GM18505 (cell line): ENCODE results near the gene CLDN11.

ENCODE experiments used
- ATAC-seq: cut with Tn5 transposase; IDR thresholded peaks from one replicate; pipeline ENCODE4 v1.9.1; 2021; ENCODE audit not compliant: unreplicated experiment
- POLR2A ChIP-seq: IDR thresholded peaks from 4 replicates; pipeline ENCODE4 v1.6.1; 2011; ENCODE audit warnings: borderline replicate concordance; ENCODE audit not compliant: insufficient read depth, insufficient read length; ENCODE audit errors: extremely low read depth

Gene CLDN11

DNA sequence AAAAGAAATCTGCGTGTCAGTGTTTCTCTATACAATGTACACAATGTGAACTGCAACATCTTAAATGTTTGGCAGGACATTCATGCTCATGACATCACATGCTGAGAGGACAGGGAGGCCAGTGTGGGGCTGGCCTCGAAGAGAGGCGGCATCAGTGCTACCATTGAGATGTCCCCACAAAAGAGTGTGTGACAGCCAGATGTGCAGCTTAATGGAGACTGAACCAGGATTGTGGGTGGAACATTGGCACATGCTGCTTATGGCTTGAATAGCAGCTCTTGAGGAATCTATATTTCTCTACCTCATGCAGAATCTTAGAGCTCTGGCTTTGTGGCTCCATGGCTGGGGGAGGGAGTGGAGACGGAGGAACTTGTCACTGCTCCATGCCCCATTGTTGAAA lies 18.5 kb downstream of the CLDN11 start:
- TF ChIP-seq POLR2A = no peak
- ATAC-seq = no peak

DNA sequence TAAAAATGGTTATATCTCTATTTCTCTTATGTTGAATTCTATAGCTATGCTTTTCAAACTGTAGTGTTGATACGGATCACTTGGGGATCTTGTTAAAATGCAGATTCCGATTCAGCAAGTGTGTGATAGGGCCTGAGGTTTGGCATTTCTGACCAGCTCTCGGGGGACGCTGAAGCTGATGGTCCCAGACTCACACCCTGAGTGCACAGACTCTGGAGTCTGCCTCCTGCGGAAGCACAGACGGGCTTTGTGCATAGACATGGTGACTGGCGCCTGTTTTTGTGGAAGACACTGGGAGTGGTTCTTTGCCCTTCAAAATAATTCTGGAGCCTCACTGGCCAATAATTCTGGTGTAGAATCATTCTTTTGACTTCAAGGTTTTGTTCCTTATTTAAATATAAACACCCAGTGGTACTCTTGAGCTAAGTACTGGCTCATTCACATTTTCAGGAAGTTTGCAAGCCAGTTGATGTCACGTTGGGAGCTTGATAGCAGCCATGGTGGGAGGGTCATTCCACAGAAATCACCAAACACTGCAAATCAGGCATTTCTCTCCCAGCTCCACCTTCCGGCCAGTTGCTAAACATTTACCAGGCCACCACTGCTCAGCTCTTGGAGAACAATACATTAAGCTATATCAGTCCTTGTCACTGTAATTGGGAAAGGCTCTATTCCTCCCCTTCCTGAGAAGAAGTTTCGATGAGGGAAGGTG lies 19.2 kb downstream of the CLDN11 start:
- ATAC-seq = no peak
- TF ChIP-seq POLR2A = no peak

DNA sequence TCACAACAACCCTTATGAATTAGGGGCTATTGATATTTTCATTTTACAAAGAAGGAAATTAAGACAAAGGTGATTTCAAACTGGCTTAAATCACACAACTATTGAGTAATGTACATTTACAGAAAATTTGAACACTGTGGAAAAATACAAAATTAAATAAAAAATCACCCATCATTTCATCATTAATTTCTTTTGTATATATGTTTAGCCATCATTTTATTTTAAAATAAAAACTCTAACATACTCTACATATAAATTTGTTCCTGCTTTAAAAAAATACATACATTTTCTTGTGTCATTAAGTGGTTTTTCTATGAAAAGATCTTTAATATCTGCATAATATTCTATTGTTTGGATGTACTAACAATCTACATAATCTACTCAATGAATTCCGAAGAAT lies 20.2 kb downstream of the CLDN11 start:
- no peak for TF ChIP-seq POLR2A
- ATAC-seq = no peak

DNA sequence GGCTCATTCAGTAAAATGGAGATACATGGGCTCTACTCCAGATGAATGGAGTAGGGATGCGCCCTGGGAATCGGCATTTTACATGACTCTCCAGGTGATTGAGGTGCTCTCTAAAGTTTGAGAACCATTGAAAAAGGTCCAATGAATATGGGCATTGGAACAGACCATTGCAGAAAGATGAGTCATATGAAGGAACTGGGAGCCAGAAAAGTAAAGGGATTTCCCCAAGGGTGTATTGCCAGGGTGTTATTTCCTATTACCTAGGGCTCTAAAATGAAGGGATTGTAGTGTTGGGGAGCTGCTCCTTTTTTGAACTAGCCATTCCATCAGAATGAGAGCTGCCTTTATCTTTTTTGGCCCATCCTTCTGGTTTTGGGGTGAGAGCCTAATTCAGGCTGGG lies 21.7 kb downstream of the CLDN11 start:
- ATAC-seq = no peak
- TF ChIP-seq POLR2A = no peak

DNA sequence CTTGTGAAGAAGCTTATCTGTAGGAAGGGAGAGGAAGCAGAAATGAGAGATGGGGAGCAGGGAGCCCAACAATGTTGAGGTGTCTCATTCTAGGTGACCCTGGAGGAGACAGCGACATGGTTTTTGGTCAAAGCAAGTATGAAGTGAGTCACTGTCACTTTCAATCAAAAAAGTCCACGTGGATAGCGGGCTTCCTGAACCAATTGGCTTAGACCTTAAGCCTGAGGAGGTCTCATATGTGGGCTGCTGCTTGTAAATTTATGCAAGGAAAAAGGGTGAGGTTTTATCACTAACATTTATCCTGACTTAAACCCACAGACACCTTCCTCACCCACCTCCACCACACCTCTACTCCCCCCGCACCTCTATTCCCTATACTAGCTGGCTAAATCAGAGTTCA lies 22.7 kb downstream of the CLDN11 start:
- no peak for ATAC-seq
- no peak for TF ChIP-seq POLR2A

DNA sequence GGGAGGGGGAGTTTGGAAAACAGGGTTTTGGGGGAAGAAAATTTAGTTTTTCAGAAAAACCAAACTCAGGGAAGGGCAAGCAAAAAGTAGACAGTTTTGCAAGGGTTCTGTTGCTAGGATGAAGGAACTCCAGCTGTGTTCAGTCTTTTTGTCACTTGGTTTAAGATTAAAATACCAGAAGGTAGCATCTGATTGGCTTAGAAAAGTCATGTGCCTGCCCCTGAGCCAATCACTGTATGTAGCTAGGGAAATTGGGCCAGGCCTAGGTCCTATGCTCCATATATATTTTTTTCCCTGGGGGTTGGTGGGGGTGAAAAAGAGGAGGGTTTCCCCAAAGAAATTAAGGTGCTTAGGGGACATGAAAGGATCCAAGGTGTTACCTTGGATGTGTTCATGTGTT lies 24.3 kb downstream of the CLDN11 start:
- ATAC-seq = no peak

DNA sequence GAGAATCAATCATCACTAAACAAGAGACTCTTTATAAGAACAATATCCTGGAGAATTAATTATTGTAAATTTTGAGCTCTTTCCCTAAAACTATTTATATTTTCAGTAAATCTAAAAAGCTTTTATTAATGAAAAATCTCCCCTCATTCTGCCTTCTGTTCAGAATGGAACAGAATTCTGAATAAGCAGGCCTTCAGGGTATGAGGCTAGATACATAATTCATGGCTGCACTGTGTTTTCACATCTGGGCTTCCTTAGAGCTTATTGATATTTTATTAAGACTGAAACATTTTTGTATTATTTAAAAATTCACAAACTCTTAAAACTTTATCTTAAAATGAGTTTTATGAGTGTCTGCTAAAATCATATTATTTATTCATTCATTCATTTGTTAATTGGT lies 24.8 kb downstream of the CLDN11 start:
- ATAC-seq = no peak
- no peak for TF ChIP-seq POLR2A

More for the DNA sequence above, 24.3 kb downstream of the CLDN11 start:
- TF ChIP-seq POLR2A = no peak

DNA sequence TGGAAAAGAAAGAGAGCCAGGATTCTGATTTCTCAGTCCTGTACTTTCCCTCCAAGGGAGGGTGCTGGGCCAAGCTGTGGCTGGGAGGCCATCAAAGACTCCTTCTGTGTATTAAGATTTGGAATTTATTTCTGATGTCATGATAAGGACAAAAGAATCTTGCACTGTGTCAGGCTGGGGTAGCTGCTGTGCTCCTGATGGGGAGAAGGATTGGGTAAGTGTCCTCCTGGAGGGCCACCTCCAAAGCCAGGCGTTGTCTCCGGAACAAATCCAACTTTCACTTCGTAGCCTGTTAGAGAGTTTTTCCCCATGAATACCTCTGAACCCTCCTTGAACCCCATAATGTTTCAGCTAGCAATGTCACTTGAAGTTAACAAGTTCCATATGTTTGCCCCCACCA lies 29.9 kb downstream of the CLDN11 start:
- no peak for TF ChIP-seq POLR2A
- ATAC-seq = no peak

DNA sequence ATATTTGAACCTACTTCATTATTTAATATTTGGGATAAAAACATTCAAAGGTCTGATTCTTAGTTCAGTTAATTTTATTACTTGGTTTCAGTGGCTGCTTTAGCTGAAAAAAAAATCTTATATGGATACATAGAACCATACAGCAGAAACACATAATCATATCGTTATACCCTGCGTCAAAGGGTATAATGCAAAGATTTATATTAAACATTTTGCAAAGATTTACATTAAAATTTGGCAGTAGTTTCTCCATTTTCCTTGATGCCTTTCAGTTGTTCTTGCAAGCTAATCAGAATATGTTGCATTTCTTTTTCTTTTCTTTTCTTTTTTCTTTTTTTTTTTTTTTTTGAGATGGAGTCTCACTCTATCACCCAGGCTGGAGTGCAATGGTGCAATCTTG lies 31.4 kb downstream of the CLDN11 start:
- no peak for TF ChIP-seq POLR2A

DNA sequence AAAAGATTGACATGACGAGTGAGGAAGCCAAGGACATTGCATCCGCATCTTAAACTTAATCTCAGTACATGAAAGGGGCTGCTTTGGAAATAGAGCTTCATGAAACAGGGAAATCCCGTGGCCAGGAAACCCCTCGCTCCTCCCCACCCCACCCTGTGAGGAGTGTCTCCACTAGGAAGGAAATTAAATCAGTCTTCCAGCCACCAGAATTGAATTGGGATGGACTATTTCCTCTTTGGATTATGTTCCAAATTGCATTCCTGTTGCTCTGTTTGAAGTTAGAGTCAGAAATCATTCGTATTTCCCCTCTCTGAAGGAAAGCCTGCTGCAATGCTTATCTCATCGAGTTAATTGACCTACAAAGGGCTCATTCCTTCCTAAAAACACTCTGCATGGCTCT lies 35.8 kb downstream of the CLDN11 start:
- TF ChIP-seq POLR2A = no peak

More for the DNA sequence above, 31.4 kb downstream of the CLDN11 start:
- ATAC-seq = no peak

DNA sequence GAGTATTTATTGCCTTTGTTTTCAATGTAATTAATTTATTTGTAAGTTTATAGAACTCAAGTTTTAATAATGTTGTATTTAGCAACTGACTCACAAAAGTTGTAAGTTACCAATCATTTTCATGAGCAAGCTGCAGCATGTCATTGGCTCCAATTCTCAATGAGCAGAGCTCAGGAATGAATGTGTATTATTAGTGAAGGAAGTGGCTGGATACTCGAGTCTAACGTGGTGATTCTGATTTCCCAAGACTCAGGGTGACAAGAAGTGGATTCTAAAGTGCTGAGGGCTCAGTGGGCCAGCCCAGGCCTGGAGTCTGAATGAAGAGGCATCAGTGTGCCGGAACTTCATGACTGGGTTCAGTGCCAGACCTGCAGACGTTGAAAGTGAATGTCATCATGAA lies 39.6 kb downstream of the CLDN11 start:
- TF ChIP-seq POLR2A = no peak

More for the DNA sequence above, 35.8 kb downstream of the CLDN11 start:
- no peak for ATAC-seq

DNA sequence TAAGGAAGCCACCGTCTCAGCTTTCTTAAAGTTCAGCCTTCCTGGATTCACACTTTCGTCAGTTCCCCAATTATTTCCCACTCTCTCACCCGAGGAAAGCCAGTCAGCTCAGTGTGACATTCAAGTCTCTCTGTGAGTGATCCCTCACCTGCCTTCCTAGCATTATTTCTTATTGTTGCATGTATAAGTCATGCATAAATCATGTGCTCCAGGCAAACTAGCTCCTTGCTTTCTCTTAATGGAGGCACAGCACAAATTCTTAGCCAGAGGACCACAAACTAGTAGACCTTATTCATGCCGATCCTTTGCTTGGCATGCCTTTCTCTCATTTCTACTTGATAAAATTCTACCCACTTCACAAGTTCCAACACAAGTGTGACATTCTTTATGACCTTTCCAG lies 44.3 kb downstream of the CLDN11 start:
- ATAC-seq = no peak
- no peak for TF ChIP-seq POLR2A

More for the DNA sequence above, 39.6 kb downstream of the CLDN11 start:
- no peak for ATAC-seq

DNA sequence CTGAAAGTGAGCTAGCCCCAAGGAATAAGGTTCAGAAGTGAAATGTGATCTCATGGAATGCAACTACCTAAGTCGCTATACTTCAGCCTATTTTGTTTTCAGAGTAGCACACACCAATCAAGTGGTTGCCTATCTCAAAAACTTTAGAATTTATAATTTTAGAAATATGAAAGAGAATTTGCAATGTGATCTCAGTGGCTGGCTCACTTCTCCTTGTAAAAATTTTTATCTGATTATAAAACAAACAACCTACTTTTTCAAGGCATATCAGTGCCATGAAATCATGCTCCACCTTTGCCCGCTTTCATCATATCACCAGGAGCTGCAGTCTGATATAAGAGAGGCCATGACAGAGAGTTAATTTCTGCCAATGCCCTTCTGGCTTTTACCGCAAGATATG lies 47.3 kb downstream of the CLDN11 start:
- no peak for ATAC-seq
- no peak for TF ChIP-seq POLR2A

DNA sequence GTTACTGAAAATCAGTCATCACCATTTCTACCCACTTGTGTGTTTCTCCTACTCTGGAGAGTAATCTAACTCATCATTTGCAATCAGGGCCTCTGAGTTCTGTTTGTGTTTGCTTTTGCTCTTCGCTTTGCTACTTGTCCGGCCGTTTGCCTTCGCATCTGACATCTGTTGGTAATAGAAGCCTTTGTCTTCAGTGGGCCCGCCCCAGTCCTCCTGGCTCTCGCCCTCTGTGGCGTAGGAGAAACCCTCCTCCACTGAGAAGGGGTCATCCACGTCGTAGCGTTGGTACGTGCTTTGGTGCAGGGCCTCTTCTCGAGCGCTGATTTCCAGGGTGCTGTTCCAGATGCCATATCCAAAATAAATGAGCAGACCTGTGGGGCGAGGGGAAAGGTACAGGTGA lies 48.3 kb downstream of the CLDN11 start:
- TF ChIP-seq POLR2A = no peak
- no peak for ATAC-seq
